WTC11 (cell line): Measurements from ENCODE around the gene PDLIM4. TPM values are rescaled to one million over a fixed set of nuclear protein-coding genes. Genes with fewer than 3 reads are reported as not detected.

Experiments
- ATAC-seq: fragments of 200-7000 bp; cut with Tn5 transposase; 2 replicates; pipeline ENCODE4 v1.10.0; 2021; ENCODE audit warnings: mild to moderate bottlenecking, moderate library complexity
- CTCF ChIA-PET: fragments of 300-600 bp; sonication (Branson Sonifier 250); formaldehyde crosslinking; loops from one replicate; lab custom pipeline; 2021; ENCODE audit warnings: antibody characterized with exemption; lab: Charles Lee
- POLR2A ChIA-PET: fragments of 350-600 bp; sonication (Branson Sonifier 250); formaldehyde crosslinking; loops from one replicate; lab custom pipeline; 2021; ENCODE audit warnings: antibody characterized with exemption; lab: Charles Lee
- DNase-seq: peaks from one replicate; pipeline ENCODE4 v3.0.0; 2021; ENCODE audit warnings: low spot score
- H3K27ac Mint-ChIP-seq: 2 replicates; pipeline ENCODE4 v1.8.0; 2021; ENCODE audit warnings: mixed read lengths
- H3K27me3 Mint-ChIP-seq: 2 replicates; pipeline ENCODE4 v1.8.0; 2021; ENCODE audit warnings: low read depth, mild to moderate bottlenecking, moderate library complexity, mixed read lengths
- H3K36me3 Mint-ChIP-seq: 2 replicates; pipeline ENCODE4 v1.8.0; 2021; ENCODE audit warnings: mixed read lengths
- H3K4me1 Mint-ChIP-seq: 2 replicates; pipeline ENCODE4 v1.8.0; 2022; ENCODE audit warnings: mixed read lengths
- H3K4me3 Mint-ChIP-seq: 2 replicates; pipeline ENCODE4 v1.8.0; 2021; ENCODE audit warnings: mild to moderate bottlenecking, moderate library complexity, mixed read lengths
- H3K9me3 Mint-ChIP-seq: 2 replicates; pipeline ENCODE4 v1.8.0; 2021; ENCODE audit warnings: mixed read lengths
- CREB1 ChIP-seq: sonication (generic); formaldehyde crosslinking; IDR thresholded peaks from 2 replicates; pipeline ENCODE4 v1.8.0; 2023; ENCODE audit warnings: mild to moderate bottlenecking, missing genetic modification reagents
- ELF4 ChIP-seq: sonication (generic); formaldehyde crosslinking; IDR thresholded peaks from 2 replicates; pipeline ENCODE4 v1.8.1; 2022; ENCODE audit warnings: low read depth, mild to moderate bottlenecking, moderate library complexity, missing genetic modification reagents
- EMX1 ChIP-seq: fragments of 250-450 bp; sonication (Bioruptor Pico); IDR thresholded peaks from 2 replicates; pipeline ENCODE4 v1.8.0; 2021; ENCODE audit warnings: mild to moderate bottlenecking
- ETV6 ChIP-seq: sonication (generic); formaldehyde crosslinking; IDR thresholded peaks from 2 replicates; pipeline ENCODE4 v1.8.1; 2022; ENCODE audit warnings: mild to moderate bottlenecking, missing genetic modification reagents
- GRHL2 ChIP-seq: fragments of 250-450 bp; sonication (Bioruptor Pico); IDR thresholded peaks from 2 replicates; pipeline ENCODE4 v1.8.0; 2022; ENCODE audit warnings: mild to moderate bottlenecking, moderate library complexity; ENCODE audit not compliant: insufficient replicate concordance, severe bottlenecking
- HMGA2 ChIP-seq: fragments of 250-450 bp; sonication (Bioruptor Pico); IDR thresholded peaks from 2 replicates; pipeline ENCODE4 v1.4.0; 2021; ENCODE audit warnings: mild to moderate bottlenecking, moderate library complexity
- IRF2 ChIP-seq: sonication (generic); formaldehyde crosslinking; IDR thresholded peaks from 2 replicates; pipeline ENCODE4 v1.8.0; 2022; ENCODE audit warnings: low read depth, missing genetic modification reagents, borderline replicate concordance
- JAZF1 ChIP-seq: fragments of 250-450 bp; sonication (Bioruptor Pico); IDR thresholded peaks from 2 replicates; pipeline ENCODE4 v1.9.0; 2021; ENCODE audit warnings: moderate library complexity, mild to moderate bottlenecking, inconsistent platforms
- KAT7 ChIP-seq: sonication (generic); formaldehyde crosslinking; IDR thresholded peaks from 2 replicates; pipeline ENCODE4 v1.8.1; 2023; ENCODE audit warnings: missing genetic modification reagents, mild to moderate bottlenecking, borderline replicate concordance
- MYBL2 ChIP-seq: sonication (generic); formaldehyde crosslinking; IDR thresholded peaks from 2 replicates; pipeline ENCODE4 v1.8.1; 2023; ENCODE audit warnings: mild to moderate bottlenecking, moderate library complexity, missing genetic modification reagents
- NFYB ChIP-seq: sonication (generic); formaldehyde crosslinking; conservative IDR thresholded peaks from 2 replicates; pipeline ENCODE4 v1.8.0; 2022; ENCODE audit warnings: low read depth, missing genetic modification reagents
- NR1H2 ChIP-seq: sonication (generic); formaldehyde crosslinking; IDR thresholded peaks from 2 replicates; pipeline ENCODE4 v1.9.0; 2021; ENCODE audit warnings: mild to moderate bottlenecking, moderate library complexity, missing genetic modification reagents
- PRRX2 ChIP-seq: fragments of 250-450 bp; sonication (Bioruptor Pico); IDR thresholded peaks from 2 replicates; pipeline ENCODE4 v1.8.0; 2021; ENCODE audit warnings: mild to moderate bottlenecking
- RELA ChIP-seq: sonication (generic); formaldehyde crosslinking; IDR thresholded peaks from 2 replicates; pipeline ENCODE4 v1.8.1; 2022; ENCODE audit warnings: missing genetic modification reagents, mild to moderate bottlenecking, borderline replicate concordance
- SMAD3 ChIP-seq: sonication (generic); formaldehyde crosslinking; IDR thresholded peaks from 2 replicates; pipeline ENCODE4 v1.8.0; 2022; ENCODE audit warnings: missing genetic modification reagents, mild to moderate bottlenecking, borderline replicate concordance
- SP1 ChIP-seq: sonication (generic); formaldehyde crosslinking; conservative IDR thresholded peaks from 2 replicates; pipeline ENCODE4 v1.8.1; 2022; ENCODE audit warnings: missing genetic modification reagents
- TCF7 ChIP-seq: sonication (generic); formaldehyde crosslinking; IDR thresholded peaks from 2 replicates; pipeline ENCODE4 v1.8.0; 2022; ENCODE audit warnings: mild to moderate bottlenecking, low read depth, missing genetic modification reagents, moderate library complexity
- TEAD4 ChIP-seq: sonication (generic); formaldehyde crosslinking; IDR thresholded peaks from 2 replicates; pipeline ENCODE4 v1.8.0; 2022; ENCODE audit warnings: mild to moderate bottlenecking, missing genetic modification reagents
- ZBTB21 ChIP-seq: sonication (generic); formaldehyde crosslinking; IDR thresholded peaks from 2 replicates; pipeline ENCODE4 v1.8.1; 2023; ENCODE audit warnings: mild to moderate bottlenecking, missing genetic modification reagents, borderline replicate concordance
- ZNF138 ChIP-seq: sonication (generic); formaldehyde crosslinking; conservative IDR thresholded peaks from 2 replicates; pipeline ENCODE4 v1.8.1; 2022; ENCODE audit warnings: mild to moderate bottlenecking, moderate library complexity, missing genetic modification reagents
- ZNF263 ChIP-seq: sonication (generic); formaldehyde crosslinking; IDR thresholded peaks from 2 replicates; pipeline ENCODE4 v1.8.1; 2022; ENCODE audit warnings: low read depth, mild to moderate bottlenecking, moderate library complexity, missing genetic modification reagents
- ZNF317 ChIP-seq: sonication (generic); formaldehyde crosslinking; IDR thresholded peaks from 2 replicates; pipeline ENCODE4 v1.8.1; 2023; ENCODE audit warnings: low read depth, mild to moderate bottlenecking, moderate library complexity, missing genetic modification reagents, borderline replicate concordance
- total RNA-seq: library from RNA; stranded (reverse); gene quantifications from 3 replicates; pipeline ENCODE4 v1.2.3, GENCODE V29; 2021
- TF ChIP-seq, protein P1 (sequence below): fragments of 250-450 bp; sonication (Bioruptor Pico); IDR thresholded peaks from 2 replicates; pipeline ENCODE4 v1.9.0; 2021; ENCODE audit warnings: mild to moderate bottlenecking
- TF ChIP-seq, protein P2 (sequence below): sonication (generic); formaldehyde crosslinking; IDR thresholded peaks from 2 replicates; pipeline ENCODE4 v1.8.1; 2022; ENCODE audit warnings: low read depth, mild to moderate bottlenecking, moderate library complexity, missing genetic modification reagents, borderline replicate concordance
- TF ChIP-seq, protein P3 (sequence below): fragments of 250-450 bp; sonication (Bioruptor Pico); IDR thresholded peaks from 2 replicates; pipeline ENCODE4 v1.9.0; 2021; ENCODE audit warnings: moderate library complexity, mild to moderate bottlenecking, inconsistent platforms, borderline replicate concordance
- TF ChIP-seq, protein P4 (sequence below): fragments of 250-450 bp; sonication (Bioruptor Pico); IDR thresholded peaks from 2 replicates; pipeline ENCODE4 v2.1.2; 2022; ENCODE audit warnings: mild to moderate bottlenecking, moderate library complexity

Gene PDLIM4
- total RNA-seq, 1 experiment from 2014 or later: 11.4 TPM

DNA sequence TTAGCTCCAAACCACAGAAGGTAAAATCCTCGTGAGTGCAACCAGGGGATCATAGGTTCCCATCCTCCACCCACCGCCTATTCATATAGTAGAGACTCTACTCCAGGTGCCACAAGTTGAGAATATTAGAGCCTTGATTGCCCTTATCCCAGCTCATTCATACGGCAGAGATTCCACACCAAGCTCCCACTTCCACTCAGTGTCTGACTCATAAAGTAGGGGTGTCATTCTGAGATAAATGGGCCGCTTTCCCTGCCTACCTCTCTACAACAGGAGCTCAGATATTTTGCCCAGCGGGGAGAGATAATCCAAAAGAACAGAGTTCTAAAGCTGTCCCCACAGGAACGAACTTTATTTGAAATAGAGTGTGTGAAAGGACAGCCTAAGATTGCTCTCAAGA lies 46.1 kb downstream of the PDLIM4 start (continued):
- TF ChIP-seq, protein P1, sequence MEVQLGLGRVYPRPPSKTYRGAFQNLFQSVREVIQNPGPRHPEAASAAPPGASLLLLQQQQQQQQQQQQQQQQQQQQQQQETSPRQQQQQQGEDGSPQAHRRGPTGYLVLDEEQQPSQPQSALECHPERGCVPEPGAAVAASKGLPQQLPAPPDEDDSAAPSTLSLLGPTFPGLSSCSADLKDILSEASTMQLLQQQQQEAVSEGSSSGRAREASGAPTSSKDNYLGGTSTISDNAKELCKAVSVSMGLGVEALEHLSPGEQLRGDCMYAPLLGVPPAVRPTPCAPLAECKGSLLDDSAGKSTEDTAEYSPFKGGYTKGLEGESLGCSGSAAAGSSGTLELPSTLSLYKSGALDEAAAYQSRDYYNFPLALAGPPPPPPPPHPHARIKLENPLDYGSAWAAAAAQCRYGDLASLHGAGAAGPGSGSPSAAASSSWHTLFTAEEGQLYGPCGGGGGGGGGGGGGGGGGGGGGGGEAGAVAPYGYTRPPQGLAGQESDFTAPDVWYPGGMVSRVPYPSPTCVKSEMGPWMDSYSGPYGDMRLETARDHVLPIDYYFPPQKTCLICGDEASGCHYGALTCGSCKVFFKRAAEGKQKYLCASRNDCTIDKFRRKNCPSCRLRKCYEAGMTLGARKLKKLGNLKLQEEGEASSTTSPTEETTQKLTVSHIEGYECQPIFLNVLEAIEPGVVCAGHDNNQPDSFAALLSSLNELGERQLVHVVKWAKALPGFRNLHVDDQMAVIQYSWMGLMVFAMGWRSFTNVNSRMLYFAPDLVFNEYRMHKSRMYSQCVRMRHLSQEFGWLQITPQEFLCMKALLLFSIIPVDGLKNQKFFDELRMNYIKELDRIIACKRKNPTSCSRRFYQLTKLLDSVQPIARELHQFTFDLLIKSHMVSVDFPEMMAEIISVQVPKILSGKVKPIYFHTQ: no peak
- TF ChIP-seq GRHL2 (CRISPR knock-in tag) (no peak), NR1H2 (CRISPR knock-in tag) (no peak), HMGA2 (CRISPR knock-in tag) (no peak), RELA (CRISPR knock-in tag) (no peak), TEAD4 (no peak), PRRX2 (CRISPR knock-in tag) (no peak), SP1 (no peak), ZNF263 (CRISPR knock-in tag) (no peak), ZNF138 (CRISPR knock-in tag) (no peak), SMAD3 (CRISPR knock-in tag) (no peak), NFYB (CRISPR knock-in tag) (no peak)
- TF ChIP-seq, protein P2, sequence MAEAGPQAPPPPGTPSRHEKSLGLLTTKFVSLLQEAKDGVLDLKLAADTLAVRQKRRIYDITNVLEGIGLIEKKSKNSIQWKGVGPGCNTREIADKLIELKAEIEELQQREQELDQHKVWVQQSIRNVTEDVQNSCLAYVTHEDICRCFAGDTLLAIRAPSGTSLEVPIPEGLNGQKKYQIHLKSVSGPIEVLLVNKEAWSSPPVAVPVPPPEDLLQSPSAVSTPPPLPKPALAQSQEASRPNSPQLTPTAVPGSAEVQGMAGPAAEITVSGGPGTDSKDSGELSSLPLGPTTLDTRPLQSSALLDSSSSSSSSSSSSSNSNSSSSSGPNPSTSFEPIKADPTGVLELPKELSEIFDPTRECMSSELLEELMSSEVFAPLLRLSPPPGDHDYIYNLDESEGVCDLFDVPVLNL (CRISPR knock-in tag): no peak
- TF ChIP-seq, protein P3, sequence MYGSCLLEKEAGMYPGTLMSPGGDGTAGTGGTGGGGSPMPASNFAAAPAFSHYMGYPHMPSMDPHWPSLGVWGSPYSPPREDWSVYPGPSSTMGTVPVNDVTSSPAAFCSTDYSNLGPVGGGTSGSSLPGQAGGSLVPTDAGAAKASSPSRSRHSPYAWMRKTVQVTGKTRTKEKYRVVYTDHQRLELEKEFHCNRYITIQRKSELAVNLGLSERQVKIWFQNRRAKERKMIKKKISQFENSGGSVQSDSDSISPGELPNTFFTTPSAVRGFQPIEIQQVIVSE (CRISPR knock-in tag): no peak

DNA sequence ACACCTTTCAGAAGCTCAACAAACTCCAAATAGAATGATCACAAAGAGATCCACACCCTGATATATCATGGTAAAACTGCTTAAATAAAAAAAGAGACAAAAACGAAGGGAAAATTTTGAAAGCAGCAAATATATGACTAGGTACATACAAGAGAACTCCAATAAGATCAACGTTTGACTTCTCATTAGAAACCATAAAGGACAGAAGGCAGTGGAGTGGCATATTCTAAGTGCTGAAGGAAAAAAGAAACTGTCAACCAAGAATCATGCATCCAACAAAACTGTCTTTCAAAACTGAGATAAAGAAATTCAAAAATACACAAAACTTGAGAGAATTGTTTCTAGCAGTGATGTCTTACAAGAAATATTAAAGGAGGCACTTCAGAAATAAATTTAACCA lies 47.9 kb downstream of the PDLIM4 start:
- peaks cover 8% of the 10 kb centered on the region; the same call in 1 of the 2 replicates for H3K4me1 Mint-ChIP-seq
- no peak for ATAC-seq
- H3K9me3 Mint-ChIP-seq: peaks cover 13% of the 10 kb centered on the region
- DNase-seq: no peak
- TF ChIP-seq ZNF317 (CRISPR knock-in tag): 0 out of 2 replicates have a peak, but pooled peaks have one; percentile 15
- TF ChIP-seq CREB1 (CRISPR knock-in tag): no peak
- H3K4me3 Mint-ChIP-seq: no peak overlapping the region
- POLR2A ChIA-PET: no interaction called here
- H3K27ac Mint-ChIP-seq: no peak overlapping the region
- no peaks in the 10 kb centered on the region; the same call in 1 of the 2 replicates for H3K36me3 Mint-ChIP-seq
- CTCF ChIA-PET: no interaction called here
- H3K27me3 Mint-ChIP-seq: no peaks in the 10 kb centered on the region; the same call in 1 of the 2 replicates

DNA sequence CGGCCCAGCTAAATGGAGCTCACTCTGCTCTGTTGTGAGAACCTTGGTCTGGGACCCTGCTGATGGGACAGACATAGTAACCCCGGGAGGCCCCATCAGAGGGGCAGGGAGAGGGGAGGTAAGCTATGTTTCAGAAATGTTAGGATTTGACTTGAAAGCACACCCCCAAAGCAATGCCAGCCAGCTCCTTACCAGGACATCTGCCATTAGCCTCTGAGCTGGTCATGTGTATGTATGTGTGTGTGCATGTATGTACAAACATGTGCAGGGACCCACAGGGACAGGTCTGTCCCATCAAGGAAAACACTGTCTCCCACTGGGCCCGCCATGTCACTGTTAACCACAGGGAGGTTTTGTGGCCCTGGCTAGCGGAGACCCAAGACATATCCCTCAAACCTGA lies 51.2 kb downstream of the PDLIM4 start:
- Mint-ChIP-seq H3K4me1 (peaks cover 1% of the 10 kb centered on the region; the same call in 1 of the 2 replicates), H3K9me3 (peaks cover 13% of the 10 kb centered on the region), H3K4me3 (no peak overlapping the region), H3K27ac (no peak overlapping the region), H3K27me3 (no peaks in the 10 kb centered on the region; the same call in 1 of the 2 replicates), H3K36me3 (no peaks in the 10 kb centered on the region; the same call in 1 of the 2 replicates)
- POLR2A ChIA-PET: no interaction called here
- CTCF ChIA-PET: interaction anchor here (0.7 to 1.8 kb wide), 2 partner anchors 15 to 16 kb away, joined by 3 to 4 read pairs; partner anchors contain the start of gene SLC22A4
- ATAC-seq (no peak), DNase-seq (no peak)
- no peak for TF ChIP-seq IRF2 (CRISPR knock-in tag)

DNA sequence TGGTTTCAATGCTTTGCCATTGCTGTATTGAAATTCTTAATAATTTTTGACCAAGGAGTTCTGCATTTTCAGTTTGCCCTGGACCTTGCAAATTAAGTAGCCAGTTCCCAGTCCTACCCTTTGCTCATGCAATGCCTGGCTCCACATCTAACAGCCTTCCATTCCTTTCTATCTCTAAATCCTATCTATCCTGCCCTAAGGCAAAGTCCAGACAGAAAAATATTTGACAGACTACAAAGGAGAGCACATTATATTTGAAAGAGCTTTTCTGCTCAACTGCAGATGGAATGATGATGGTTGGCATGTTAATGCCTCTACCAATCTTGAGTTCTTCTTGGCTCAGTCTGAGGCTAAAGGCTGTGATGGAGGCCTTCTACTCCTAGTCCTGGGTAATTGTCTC lies 52.2 kb downstream of the PDLIM4 start:
- no peaks in the 10 kb centered on the region; the same call in 1 of the 2 replicates for H3K36me3 Mint-ChIP-seq
- POLR2A ChIA-PET: no interaction called here
- peaks cover 13% of the 10 kb centered on the region for H3K9me3 Mint-ChIP-seq
- H3K27me3 Mint-ChIP-seq: no peaks in the 10 kb centered on the region; the same call in 1 of the 2 replicates
- H3K4me3 Mint-ChIP-seq: no peak overlapping the region
- H3K4me1 Mint-ChIP-seq: no peaks in the 10 kb centered on the region
- H3K27ac Mint-ChIP-seq: no peak overlapping the region
- CTCF ChIA-PET: interaction anchor here (1.8 kb wide), 1 partner anchor 17 kb away, joined by 4 read pairs; no protein-coding TSS in a partner anchor
- no peak for ATAC-seq
- DNase-seq: no peak
- TF ChIP-seq TEAD4 (no peak), KAT7 (no peak), GRHL2 (CRISPR knock-in tag) (no peak), JAZF1 (CRISPR knock-in tag) (no peak), ELF4 (CRISPR knock-in tag) (no peak), EMX1 (CRISPR knock-in tag) (no peak), ETV6 (no peak), MYBL2 (CRISPR knock-in tag) (no peak), TCF7 (CRISPR knock-in tag) (no peak), RELA (CRISPR knock-in tag) (no peak), ZBTB21 (CRISPR knock-in tag) (no peak)
- TF ChIP-seq, protein P4, sequence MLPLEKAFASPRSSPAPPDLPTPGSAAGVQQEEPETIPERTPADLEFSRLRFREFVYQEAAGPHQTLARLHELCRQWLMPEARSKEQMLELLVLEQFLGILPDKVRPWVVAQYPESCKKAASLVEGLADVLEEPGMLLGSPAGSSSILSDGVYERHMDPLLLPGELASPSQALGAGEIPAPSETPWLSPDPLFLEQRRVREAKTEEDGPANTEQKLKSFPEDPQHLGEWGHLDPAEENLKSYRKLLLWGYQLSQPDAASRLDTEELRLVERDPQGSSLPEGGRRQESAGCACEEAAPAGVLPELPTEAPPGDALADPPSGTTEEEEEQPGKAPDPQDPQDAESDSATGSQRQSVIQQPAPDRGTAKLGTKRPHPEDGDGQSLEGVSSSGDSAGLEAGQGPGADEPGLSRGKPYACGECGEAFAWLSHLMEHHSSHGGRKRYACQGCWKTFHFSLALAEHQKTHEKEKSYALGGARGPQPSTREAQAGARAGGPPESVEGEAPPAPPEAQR (CRISPR knock-in tag): no peak
